Mesendoderm (in vitro differentiated cells): ENCODE measurements around the gene CD177.

ENCODE experiments used
- DNase-seq: peaks from one replicate; pipeline ENCODE4 v3.0.0; 2013
- H2AK5ac ChIP-seq: 2 replicates; pipeline ENCODE4 v1.6.1; 2013; ENCODE audit warnings: low read length, inconsistent platforms
- H2BK120ac ChIP-seq: 2 replicates; pipeline ENCODE4 v1.6.1; 2013; ENCODE audit warnings: low read depth, mild to moderate bottlenecking, low read length, moderate library complexity, mixed read lengths
- H2BK15ac ChIP-seq: replicated peaks from 2 replicates; pipeline ENCODE4 v1.6.1; 2013; ENCODE audit warnings: low read depth, mild to moderate bottlenecking, moderate library complexity
- H2BK5ac ChIP-seq: 2 replicates; pipeline ENCODE4 v1.6.1; 2013; ENCODE audit warnings: low read length, inconsistent platforms
- H3K18ac ChIP-seq: 2 replicates; pipeline ENCODE4 v1.6.1; 2013; ENCODE audit warnings: mild to moderate bottlenecking, low read length, mixed read lengths
- H3K23ac ChIP-seq: one replicate; pipeline ENCODE4 v1.6.1; 2013; ENCODE audit warnings: low read length
- H3K27ac ChIP-seq: 2 replicates; pipeline ENCODE4 v1.5.1; 2013; ENCODE audit warnings: low read depth, mild to moderate bottlenecking, inconsistent platforms, low read length, moderate library complexity
- H3K27me3 ChIP-seq: 2 replicates; pipeline ENCODE4 v1.6.1; 2013; ENCODE audit warnings: low read length, control low read depth, mild to moderate bottlenecking, inconsistent platforms; ENCODE audit not compliant: insufficient read depth, poor library complexity
- H3K36me3 ChIP-seq: 2 replicates; pipeline ENCODE4 v1.6.1; 2013; ENCODE audit warnings: low read length, inconsistent platforms; ENCODE audit not compliant: control insufficient read depth, insufficient read depth
- H3K4ac ChIP-seq: one replicate; pipeline ENCODE4 v1.6.1; 2013; ENCODE audit warnings: low read depth, mild to moderate bottlenecking, low read length, moderate library complexity
- H3K4me1 ChIP-seq: 2 replicates; pipeline ENCODE4 v1.6.1; 2013; ENCODE audit warnings: low read depth, low read length, inconsistent platforms; ENCODE audit not compliant: control insufficient read depth
- H3K4me2 ChIP-seq: 2 replicates; pipeline ENCODE4 v1.6.1; 2013; ENCODE audit warnings: low read length
- H3K4me3 ChIP-seq: 2 replicates; pipeline ENCODE4 v1.5.1; 2013; ENCODE audit warnings: mild to moderate bottlenecking, low read length
- H3K56ac ChIP-seq: one replicate; pipeline ENCODE4 v1.6.1; 2013; ENCODE audit warnings: low read length
- H3K79me1 ChIP-seq: 2 replicates; pipeline ENCODE4 v1.6.1; 2013; ENCODE audit warnings: low read length, inconsistent platforms
- H3K79me2 ChIP-seq: 2 replicates; pipeline ENCODE4 v1.6.1; 2013; ENCODE audit warnings: mild to moderate bottlenecking, low read length; ENCODE audit not compliant: control insufficient read depth, insufficient read depth
- H3K9ac ChIP-seq: 2 replicates; pipeline ENCODE4 v1.6.1; 2013; ENCODE audit warnings: low read length, inconsistent platforms
- H4K5ac ChIP-seq: one replicate; pipeline ENCODE4 v1.6.1; 2013; ENCODE audit warnings: low read length
- H4K8ac ChIP-seq: one replicate; pipeline ENCODE4 v1.6.1; 2013; ENCODE audit warnings: low read depth, mild to moderate bottlenecking, control low read depth, low read length, moderate library complexity
- WGBS: extraction: QIAGEN DNeasy Blood & Tissue Kit; methylation state at CpG from one replicate; pipeline ENCODE4 v1.1.7; 2013; ENCODE audit warnings: low lambda C conversion rate, missing lambda C conversion rate; ENCODE audit not compliant: insufficient coverage; ENCODE audit errors: extremely low coverage; 5-methylcytosine and 5-hydroxymethylcytosine counted together

Gene CD177

DNA sequence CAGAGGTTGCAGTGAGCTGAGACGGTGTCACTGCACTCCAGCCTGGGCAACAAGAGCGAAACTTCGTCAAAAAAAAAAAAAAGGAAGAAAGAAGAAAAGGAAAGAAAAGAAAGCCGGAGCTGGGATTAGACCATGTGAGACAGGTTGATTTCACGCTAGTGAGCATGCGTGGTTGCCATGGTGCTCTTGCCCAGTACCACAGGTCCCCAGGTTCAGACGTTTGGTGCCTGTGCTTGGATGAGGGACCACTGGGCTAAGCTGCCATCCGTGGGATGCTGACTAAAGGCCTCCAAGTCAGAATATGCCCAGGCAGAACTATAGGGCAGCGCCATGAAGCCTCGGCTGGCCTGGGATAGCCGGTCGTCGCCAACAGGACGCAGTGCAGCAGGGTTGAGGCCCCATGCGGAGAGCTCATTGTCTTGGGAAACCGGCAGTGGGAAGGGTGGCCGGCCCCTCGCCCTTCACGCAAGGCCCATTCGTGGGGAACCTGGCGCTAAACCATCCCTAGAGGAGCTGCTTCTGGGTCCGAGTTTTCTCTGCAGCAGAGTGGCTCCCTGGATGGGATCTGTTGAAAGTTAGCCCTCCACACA lies 54.0 kb downstream of the CD177 start:
- Histone ChIP-seq H3K9ac (no peak overlapping the region), H3K27me3 (no peaks in the 10 kb centered on the region), H3K4me3 (no peak overlapping the region), H3K4me1 (no peaks in the 10 kb centered on the region), H3K4me2 (no peak overlapping the region), H3K23ac (no peak overlapping the region), H3K79me1 (no peaks in the 10 kb centered on the region), H3K56ac (no peak overlapping the region), H4K5ac (no peak overlapping the region), H3K79me2 (no peaks in the 10 kb centered on the region), H3K36me3 (no peaks in the 10 kb centered on the region), H2BK120ac (no peak overlapping the region), H2BK5ac (no peak overlapping the region), H2BK15ac (no peak overlapping the region), H3K27ac (no peak overlapping the region), H3K4ac (no peak overlapping the region), H4K8ac (no peak overlapping the region), H2AK5ac (no peak overlapping the region), H3K18ac (no peak overlapping the region)
- no CpG with 5 or more reads among the region's 22 CpGs for WGBS
- DNase-seq = no peak

DNA sequence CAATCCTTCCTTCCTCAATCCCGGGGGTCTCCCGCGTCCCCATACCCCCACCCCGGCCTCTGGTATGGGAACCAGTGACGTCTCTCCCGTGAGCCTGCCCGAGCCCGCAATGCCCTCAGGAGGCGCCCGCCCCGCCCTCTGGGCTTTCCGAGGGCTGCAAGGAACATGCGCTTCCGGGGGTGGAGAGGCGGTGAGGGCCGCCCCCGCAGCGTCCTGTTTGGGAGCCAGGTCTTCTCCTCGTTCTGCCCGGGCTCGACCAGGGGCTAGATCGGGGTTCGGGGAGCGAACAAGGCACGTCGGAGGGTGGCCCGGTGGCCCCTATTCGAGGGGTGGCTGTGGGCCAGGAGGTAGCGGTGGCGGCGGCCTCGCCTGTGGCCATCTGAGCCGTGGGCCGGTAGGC lies 54.6 kb downstream of the CD177 start:
- H3K4ac ChIP-seq = no peak overlapping the region
- no peak overlapping the region for H4K5ac ChIP-seq
- no peak overlapping the region for H3K27ac ChIP-seq
- no peak overlapping the region for H2BK5ac ChIP-seq
- WGBS = no CpG with 5 or more reads among the region's 34 CpGs
- no peak overlapping the region for H3K56ac ChIP-seq
- no peak overlapping the region for H2BK120ac ChIP-seq
- no peak overlapping the region for H4K8ac ChIP-seq
- H3K36me3 ChIP-seq = no peaks in the 10 kb centered on the region
- no peak overlapping the region for H3K9ac ChIP-seq
- no peak overlapping the region for H3K23ac ChIP-seq
- no peak overlapping the region for H3K4me3 ChIP-seq
- no peaks in the 10 kb centered on the region for H3K79me1 ChIP-seq
- no peak for DNase-seq
- H3K79me2 ChIP-seq = no peaks in the 10 kb centered on the region
- H3K18ac ChIP-seq = no peak overlapping the region
- H3K27me3 ChIP-seq = no peaks in the 10 kb centered on the region
- no peak overlapping the region for H3K4me2 ChIP-seq
- no peak overlapping the region for H2AK5ac ChIP-seq
- no peak overlapping the region for H2BK15ac ChIP-seq
- H3K4me1 ChIP-seq = no peaks in the 10 kb centered on the region

DNA sequence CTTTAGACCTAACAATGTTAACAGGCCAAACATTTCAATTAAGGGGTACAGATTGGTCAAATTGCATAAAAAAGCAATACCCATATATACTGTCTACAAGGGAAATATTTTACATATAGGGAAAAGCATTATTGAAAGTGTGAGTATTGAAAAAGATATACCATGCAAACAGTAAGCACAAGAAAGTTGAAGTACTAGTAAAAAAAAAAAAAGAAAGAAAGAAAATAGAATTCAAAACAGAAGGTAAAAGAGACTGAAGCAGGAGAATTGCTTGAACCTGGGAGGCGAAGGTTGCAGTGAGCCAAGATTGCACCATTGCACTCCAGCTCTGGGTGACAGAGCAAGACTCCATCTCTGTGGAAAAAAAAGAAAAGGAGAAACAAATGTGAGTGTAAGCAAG lies 55.9 kb downstream of the CD177 start:
- Histone ChIP-seq H2AK5ac (no peak overlapping the region), H3K23ac (no peak overlapping the region), H3K9ac (no peak overlapping the region), H4K8ac (no peak overlapping the region), H3K27ac (no peak overlapping the region), H2BK120ac (no peak overlapping the region), H3K4me2 (no peak overlapping the region), H3K18ac (no peak overlapping the region), H3K4ac (no peak overlapping the region), H3K4me1 (no peaks in the 10 kb centered on the region), H3K36me3 (no peaks in the 10 kb centered on the region), H3K79me2 (no peaks in the 10 kb centered on the region), H3K79me1 (no peaks in the 10 kb centered on the region), H3K4me3 (no peak overlapping the region), H4K5ac (no peak overlapping the region), H2BK15ac (no peak overlapping the region), H3K56ac (no peak overlapping the region), H3K27me3 (no peaks in the 10 kb centered on the region), H2BK5ac (no peak overlapping the region)
- no peak for DNase-seq
- WGBS = no CpG with 5 or more reads among the region's 1 CpG

DNA sequence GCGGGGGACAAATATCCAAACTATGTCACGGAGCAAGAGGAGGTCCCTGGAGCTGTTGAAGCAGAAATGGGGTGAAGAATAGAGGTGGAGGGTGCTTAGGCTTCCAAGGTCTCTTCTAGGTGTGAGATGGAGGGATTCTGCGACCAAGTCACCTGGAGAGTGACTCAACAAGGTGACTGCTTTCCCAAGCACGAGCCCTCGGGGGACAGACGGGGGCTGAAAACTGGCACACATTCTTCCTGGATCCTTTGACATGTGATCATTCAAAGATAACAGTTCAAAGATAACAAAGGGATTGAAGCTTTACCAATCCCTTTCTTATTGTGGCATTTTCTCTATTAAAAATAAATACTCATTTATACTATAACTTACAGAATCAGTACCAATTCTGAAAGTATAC lies 59.0 kb downstream of the CD177 start:
- Histone ChIP-seq H3K79me2 (no peaks in the 10 kb centered on the region), H3K27ac (no peak overlapping the region), H4K8ac (no peak overlapping the region), H2BK15ac (no peak overlapping the region), H3K56ac (no peak overlapping the region), H3K79me1 (no peaks in the 10 kb centered on the region), H3K4me2 (no peak overlapping the region), H3K4ac (no peak overlapping the region), H3K23ac (no peak overlapping the region), H3K4me1 (no peaks in the 10 kb centered on the region), H4K5ac (no peak overlapping the region), H3K18ac (no peak overlapping the region), H2BK120ac (no peak overlapping the region), H2BK5ac (no peak overlapping the region), H2AK5ac (no peak overlapping the region), H3K27me3 (no peaks in the 10 kb centered on the region), H3K9ac (no peak overlapping the region), H3K36me3 (no peaks in the 10 kb centered on the region), H3K4me3 (no peak overlapping the region)
- no CpG with 5 or more reads among the region's 6 CpGs for WGBS
- DNase-seq = no peak
